Measurements from ENCODE around the gene CRTAP. TPM values are rescaled to one million over a fixed set of nuclear protein-coding genes. Genes with fewer than 3 reads are reported as not detected.
"Not testable (repeated sequence)": the region's sequence is repeated elsewhere in the genome, so short reads cannot be mapped to it uniquely, and the experiment has no call there.

Gene CRTAP
- total and polyA plus RNA-seq, 2 experiments from 2014 or later: 71.9 to 210 TPM

DNA sequence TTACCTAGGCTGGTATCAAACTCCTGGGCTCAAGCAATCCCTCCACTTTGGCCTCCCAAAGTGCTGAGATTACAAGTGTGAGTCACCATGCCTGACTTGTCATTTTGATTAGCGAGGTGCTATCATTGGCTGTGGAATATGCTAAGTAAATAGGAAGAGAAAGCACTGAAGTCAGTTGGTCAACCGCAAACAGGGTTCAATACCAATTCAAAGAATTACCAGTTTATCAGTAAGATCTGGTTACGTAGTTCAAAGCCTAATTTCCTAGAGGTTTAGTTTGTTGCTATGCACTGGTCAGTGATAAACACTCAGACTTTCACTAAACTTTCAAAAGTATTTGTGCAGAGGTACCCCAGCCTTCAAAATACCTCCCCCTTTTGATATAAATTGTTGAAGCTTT, 46.3 kb upstream of the CRTAP start:
- Mint-ChIP-seq H3K27me3 (ENCODE audit: insufficient read depth, low read depth, poor library complexity) (no peaks in the 10 kb centered on the region), H3K27ac (no peak overlapping the region), H3K4me3 (no peak overlapping the region), H3K4me1 (peaks cover 6% of the 10 kb centered on the region; the same call in 2 of the 3 replicates), H3K36me3 (ENCODE audit: low read depth) (peaks cover 6% of the 10 kb centered on the region; the same call in 1 of the 3 replicates), H3K9me3 (no peaks in the 10 kb centered on the region)
- Histone ChIP-seq H2AFZ (no peak overlapping the region), H3F3A (replicated peaks; ENCODE audit: low read depth) (no peaks in the 10 kb centered on the region), H3K9me2 (ENCODE audit: insufficient read depth) (no peaks in the 10 kb centered on the region), H3K27ac (ENCODE audit: low read depth) (no peak overlapping the region), H3K36me3 (ENCODE audit: insufficient read depth) (0 out of 2 replicates have a peak, but pooled peaks cover under 1% of the 10 kb centered on the region), H3K27me3 (ENCODE audit: insufficient read depth) (no peaks in the 10 kb centered on the region), H3K4me1 (ENCODE audit: insufficient read depth) (no peaks in the 10 kb centered on the region), H3K4me3 (no peak overlapping the region), H3K4me2 (no peak overlapping the region), H4K20me1 (replicated peaks; ENCODE audit: insufficient read depth) (peaks cover 5% of the 10 kb centered on the region; the same call in 1 of the 2 replicates), H3K79me2 (replicated peaks; ENCODE audit: insufficient read depth) (no peaks in the 10 kb centered on the region)
- ATAC-seq (no peak), DNase-seq (ENCODE audit: low spot score) (no peak)
- TF ChIP-seq, protein P1, sequence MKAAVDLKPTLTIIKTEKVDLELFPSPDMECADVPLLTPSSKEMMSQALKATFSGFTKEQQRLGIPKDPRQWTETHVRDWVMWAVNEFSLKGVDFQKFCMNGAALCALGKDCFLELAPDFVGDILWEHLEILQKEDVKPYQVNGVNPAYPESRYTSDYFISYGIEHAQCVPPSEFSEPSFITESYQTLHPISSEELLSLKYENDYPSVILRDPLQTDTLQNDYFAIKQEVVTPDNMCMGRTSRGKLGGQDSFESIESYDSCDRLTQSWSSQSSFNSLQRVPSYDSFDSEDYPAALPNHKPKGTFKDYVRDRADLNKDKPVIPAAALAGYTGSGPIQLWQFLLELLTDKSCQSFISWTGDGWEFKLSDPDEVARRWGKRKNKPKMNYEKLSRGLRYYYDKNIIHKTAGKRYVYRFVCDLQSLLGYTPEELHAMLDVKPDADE (IDR thresholded peaks at IDR 0.05): no peak
- TF ChIP-seq ZNF114 (CRISPR knock-in tag; IDR thresholded peaks at IDR 0.05): no peak
- TF ChIP-seq EZH2phosphoT487 (IDR thresholded peaks at IDR 0.05; ENCODE audit: unreplicated experiment): no peak
- no peak for TF ChIP-seq JUNB (IDR thresholded peaks at IDR 0.05; ENCODE audit: unreplicated experiment)
- no peak for TF ChIP-seq ZNF331 (CRISPR knock-in tag; IDR thresholded peaks at IDR 0.05; ENCODE audit: low read depth)
- no peak for TF ChIP-seq NANOG (IDR thresholded peaks at IDR 0.05; ENCODE audit: borderline replicate concordance)
- no peak for TF ChIP-seq STAT1 (IDR thresholded peaks at IDR 0.05; ENCODE audit: unreplicated experiment)
- TF ChIP-seq POLR2AphosphoS5 (IDR thresholded peaks at IDR 0.05; ENCODE audit: low read depth): no peak

DNA sequence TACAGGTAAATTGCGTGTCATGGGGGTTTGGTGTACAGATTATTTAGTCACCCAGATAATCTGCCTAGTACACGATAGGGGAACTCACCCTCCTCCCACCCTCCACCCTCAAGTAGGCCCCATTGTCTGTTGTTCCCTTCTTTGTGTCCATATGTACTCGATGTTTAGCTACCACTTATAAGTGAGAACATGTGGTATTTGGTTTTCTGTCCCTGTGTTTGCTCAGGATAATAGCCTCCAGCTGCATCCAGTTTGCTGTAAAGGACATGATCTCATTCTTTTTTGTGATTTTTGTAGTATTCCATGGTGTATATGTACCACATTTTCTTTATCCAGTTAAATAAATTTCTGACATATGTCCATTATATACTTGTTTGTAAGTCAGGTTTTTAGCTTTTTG, 44.0 kb upstream of the CRTAP start:
- H3K4me1 ChIP-seq (ENCODE audit: insufficient read depth); H3K27me3 ChIP-seq (ENCODE audit: insufficient read depth); H4K20me1 ChIP-seq (replicated peaks; ENCODE audit: insufficient read depth); H3K9me3 Mint-ChIP-seq; H3K27ac Mint-ChIP-seq; H3K36me3 ChIP-seq (ENCODE audit: insufficient read depth); H3F3A ChIP-seq (replicated peaks; ENCODE audit: low read depth); H3K27me3 Mint-ChIP-seq (ENCODE audit: insufficient read depth, low read depth, poor library complexity); H3K4me3 Mint-ChIP-seq; H3K79me2 ChIP-seq (replicated peaks; ENCODE audit: insufficient read depth); H3K36me3 Mint-ChIP-seq (ENCODE audit: low read depth); DNase-seq (ENCODE audit: low spot score); ATAC-seq; H3K4me1 Mint-ChIP-seq; H3K27ac ChIP-seq (ENCODE audit: low read depth); H3K4me3 ChIP-seq; H2AFZ ChIP-seq; H3K4me2 ChIP-seq; H3K9me2 ChIP-seq (ENCODE audit: insufficient read depth): not testable (repeated sequence)

DNA sequence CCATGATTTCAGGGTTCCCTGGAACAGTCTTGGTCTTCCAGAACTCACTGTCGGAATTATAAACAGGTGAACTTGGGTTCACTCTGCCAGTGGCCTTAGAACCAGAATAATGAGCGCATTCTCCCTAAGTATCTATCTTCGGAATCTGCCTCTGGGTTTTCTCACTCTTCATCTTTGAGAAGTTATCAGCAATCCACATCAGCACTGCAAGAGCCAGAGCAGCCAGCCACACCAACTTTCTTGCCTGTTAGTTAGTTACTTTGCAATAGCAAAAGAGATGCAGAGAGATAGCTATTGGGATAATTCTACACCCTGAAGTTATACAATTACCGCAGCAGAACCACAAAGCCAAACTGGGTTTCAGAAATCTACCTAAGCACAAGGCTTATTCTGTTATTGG, 42.6 kb upstream of the CRTAP start:
- Histone ChIP-seq H3K27me3 (ENCODE audit: insufficient read depth) (no peaks in the 10 kb centered on the region), H3F3A (replicated peaks; ENCODE audit: low read depth) (no peaks in the 10 kb centered on the region), H3K36me3 (ENCODE audit: insufficient read depth) (no peaks in the 10 kb centered on the region), H3K4me2 (no peak overlapping the region), H3K4me3 (no peak overlapping the region), H4K20me1 (replicated peaks; ENCODE audit: insufficient read depth) (peaks cover 9% of the 10 kb centered on the region; the same call in 1 of the 2 replicates), H3K4me1 (ENCODE audit: insufficient read depth) (no peaks in the 10 kb centered on the region), H3K9me2 (ENCODE audit: insufficient read depth) (no peaks in the 10 kb centered on the region), H3K79me2 (replicated peaks; ENCODE audit: insufficient read depth) (0 out of 2 replicates have a peak, but pooled peaks cover 3% of the 10 kb centered on the region), H2AFZ (no peak overlapping the region), H3K27ac (ENCODE audit: low read depth) (no peak overlapping the region)
- peaks cover 11% of the 10 kb centered on the region; the same call in 2 of the 3 replicates for H3K4me1 Mint-ChIP-seq
- H3K27me3 Mint-ChIP-seq (ENCODE audit: insufficient read depth, low read depth, poor library complexity): no peaks in the 10 kb centered on the region
- no peak for TF ChIP-seq CREB1 (CRISPR knock-in tag; IDR thresholded peaks at IDR 0.05; ENCODE audit: low read depth)
- TF ChIP-seq, protein P2, sequence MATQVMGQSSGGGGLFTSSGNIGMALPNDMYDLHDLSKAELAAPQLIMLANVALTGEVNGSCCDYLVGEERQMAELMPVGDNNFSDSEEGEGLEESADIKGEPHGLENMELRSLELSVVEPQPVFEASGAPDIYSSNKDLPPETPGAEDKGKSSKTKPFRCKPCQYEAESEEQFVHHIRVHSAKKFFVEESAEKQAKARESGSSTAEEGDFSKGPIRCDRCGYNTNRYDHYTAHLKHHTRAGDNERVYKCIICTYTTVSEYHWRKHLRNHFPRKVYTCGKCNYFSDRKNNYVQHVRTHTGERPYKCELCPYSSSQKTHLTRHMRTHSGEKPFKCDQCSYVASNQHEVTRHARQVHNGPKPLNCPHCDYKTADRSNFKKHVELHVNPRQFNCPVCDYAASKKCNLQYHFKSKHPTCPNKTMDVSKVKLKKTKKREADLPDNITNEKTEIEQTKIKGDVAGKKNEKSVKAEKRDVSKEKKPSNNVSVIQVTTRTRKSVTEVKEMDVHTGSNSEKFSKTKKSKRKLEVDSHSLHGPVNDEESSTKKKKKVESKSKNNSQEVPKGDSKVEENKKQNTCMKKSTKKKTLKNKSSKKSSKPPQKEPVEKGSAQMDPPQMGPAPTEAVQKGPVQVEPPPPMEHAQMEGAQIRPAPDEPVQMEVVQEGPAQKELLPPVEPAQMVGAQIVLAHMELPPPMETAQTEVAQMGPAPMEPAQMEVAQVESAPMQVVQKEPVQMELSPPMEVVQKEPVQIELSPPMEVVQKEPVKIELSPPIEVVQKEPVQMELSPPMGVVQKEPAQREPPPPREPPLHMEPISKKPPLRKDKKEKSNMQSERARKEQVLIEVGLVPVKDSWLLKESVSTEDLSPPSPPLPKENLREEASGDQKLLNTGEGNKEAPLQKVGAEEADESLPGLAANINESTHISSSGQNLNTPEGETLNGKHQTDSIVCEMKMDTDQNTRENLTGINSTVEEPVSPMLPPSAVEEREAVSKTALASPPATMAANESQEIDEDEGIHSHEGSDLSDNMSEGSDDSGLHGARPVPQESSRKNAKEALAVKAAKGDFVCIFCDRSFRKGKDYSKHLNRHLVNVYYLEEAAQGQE (IDR thresholded peaks at IDR 0.05; ENCODE audit: unreplicated experiment): no peak
- TF ChIP-seq EZH2 (IDR thresholded peaks at IDR 0.05; ENCODE audit: low read depth, unreplicated experiment): no peak
- TF ChIP-seq, protein P3, sequence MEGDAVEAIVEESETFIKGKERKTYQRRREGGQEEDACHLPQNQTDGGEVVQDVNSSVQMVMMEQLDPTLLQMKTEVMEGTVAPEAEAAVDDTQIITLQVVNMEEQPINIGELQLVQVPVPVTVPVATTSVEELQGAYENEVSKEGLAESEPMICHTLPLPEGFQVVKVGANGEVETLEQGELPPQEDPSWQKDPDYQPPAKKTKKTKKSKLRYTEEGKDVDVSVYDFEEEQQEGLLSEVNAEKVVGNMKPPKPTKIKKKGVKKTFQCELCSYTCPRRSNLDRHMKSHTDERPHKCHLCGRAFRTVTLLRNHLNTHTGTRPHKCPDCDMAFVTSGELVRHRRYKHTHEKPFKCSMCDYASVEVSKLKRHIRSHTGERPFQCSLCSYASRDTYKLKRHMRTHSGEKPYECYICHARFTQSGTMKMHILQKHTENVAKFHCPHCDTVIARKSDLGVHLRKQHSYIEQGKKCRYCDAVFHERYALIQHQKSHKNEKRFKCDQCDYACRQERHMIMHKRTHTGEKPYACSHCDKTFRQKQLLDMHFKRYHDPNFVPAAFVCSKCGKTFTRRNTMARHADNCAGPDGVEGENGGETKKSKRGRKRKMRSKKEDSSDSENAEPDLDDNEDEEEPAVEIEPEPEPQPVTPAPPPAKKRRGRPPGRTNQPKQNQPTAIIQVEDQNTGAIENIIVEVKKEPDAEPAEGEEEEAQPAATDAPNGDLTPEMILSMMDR (conservative IDR thresholded peaks at IDR 0.05; ENCODE audit: low read depth in 2 of 2): no peak
- H3K27ac Mint-ChIP-seq: no peak overlapping the region
- H3K36me3 Mint-ChIP-seq (ENCODE audit: low read depth): peaks cover 3% of the 10 kb centered on the region; the same call in 1 of the 3 replicates
- no peak for ATAC-seq
- no peak overlapping the region for H3K4me3 Mint-ChIP-seq
- no peak for DNase-seq (ENCODE audit: low spot score)
- no peaks in the 10 kb centered on the region for H3K9me3 Mint-ChIP-seq
